HG03354 (cell line): ENCODE measurements around the gene ANKRD44.

Source experiments
- ATAC-seq: cut with Tn5 transposase; IDR thresholded peaks from one replicate; pipeline ENCODE4 v1.9.1; 2021; ENCODE audit warnings: mild to moderate bottlenecking; ENCODE audit not compliant: unreplicated experiment, poor library complexity, severe bottlenecking

The ANKRD44 gene

DNA sequence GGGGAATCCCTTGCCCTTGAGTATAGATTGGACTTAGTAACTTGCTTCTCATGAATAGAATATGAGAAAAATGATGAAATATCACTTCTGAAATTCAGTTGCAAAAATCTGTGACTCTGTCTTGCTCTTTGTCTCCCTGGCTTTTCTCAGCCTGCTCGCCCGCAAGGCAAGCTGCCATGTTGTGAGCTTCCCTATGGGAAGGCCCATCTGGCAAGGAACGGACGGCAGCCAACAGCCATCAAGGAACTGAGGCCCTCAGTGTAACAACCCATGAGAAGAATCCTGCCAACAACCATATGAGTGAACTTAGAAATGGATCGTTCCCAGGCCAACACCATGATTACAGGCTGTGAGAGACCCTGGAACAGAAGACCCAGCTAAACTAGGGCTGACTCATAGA, 325.7 kb downstream of the ANKRD44 start:
- ATAC-seq: no peak

DNA sequence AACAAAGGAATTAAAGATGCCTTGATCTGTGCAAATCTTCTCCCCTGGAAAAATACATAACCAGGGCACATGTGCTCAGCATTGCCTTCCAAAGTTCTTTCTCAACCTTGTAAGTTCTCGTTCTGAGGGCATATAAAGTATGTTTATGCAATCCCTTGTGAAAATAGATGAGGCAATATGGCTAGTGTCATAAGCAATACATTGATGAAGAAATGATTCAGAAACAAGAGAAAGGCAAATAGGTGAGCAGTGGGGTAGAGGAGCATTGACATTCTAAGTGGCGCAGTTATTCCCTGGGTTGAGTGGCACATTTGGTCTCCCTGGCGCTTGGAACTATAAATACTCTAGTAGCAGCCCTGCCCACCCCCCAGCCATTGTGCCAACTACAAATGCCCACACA, 326.6 kb downstream of the ANKRD44 start:
- ATAC-seq: no peak

DNA sequence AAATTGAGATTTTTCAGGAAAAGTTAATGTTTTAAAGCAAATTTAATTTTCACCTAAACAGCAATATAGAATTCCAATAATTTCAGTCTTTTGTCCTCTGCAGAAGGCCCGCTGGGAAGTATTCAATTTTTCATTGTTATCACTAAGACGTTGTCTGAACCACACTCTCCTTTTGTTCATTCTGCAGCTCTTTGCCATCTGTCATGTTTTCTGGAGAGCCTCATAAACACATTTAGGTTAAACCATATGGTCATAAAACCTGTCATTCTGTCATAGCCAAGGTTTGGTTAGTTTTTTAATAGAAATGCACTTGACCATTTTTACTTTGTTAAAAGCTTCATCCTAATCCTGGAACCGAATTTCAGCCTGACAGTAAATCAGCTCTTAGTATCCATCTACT, 330.1 kb downstream of the ANKRD44 start:
- ATAC-seq: no peak

DNA sequence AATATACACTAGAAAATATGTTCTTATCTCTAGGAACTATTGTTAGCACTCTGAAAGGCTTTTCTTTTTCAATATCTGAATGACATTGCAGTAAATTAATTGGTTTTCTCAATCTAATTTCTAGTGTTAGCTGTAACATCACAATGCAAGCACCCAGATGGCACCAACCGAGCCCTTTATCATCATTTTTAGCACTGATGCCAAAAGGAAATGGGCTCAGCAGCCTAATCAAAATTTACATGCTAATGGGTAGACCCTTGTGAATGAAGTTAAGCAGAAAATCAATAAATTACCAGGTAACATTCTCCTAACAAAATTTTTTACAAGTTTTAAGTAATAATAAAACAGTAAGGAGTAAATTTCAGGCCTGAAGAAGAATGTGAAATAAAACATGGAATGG, 330.6 kb downstream of the ANKRD44 start:
- no peak for ATAC-seq

DNA sequence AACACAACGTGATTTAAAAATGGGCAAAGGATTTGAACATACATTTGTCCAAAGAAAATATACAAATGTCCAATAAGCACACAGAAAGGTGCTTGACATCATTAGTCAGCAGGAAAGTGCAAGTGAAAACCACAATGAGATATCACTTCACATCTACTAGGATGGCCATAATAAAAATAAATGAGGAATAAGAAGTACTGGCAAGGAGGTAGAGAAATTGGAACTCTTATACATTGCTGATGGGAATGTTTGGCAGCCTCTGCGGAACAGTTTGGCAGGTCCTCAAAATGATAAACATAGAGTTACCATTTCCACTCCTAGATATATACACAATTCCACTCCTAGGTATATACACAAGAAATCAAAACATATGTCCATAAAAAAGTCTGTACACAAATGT, 333.1 kb downstream of the ANKRD44 start:
- no peak for ATAC-seq

DNA sequence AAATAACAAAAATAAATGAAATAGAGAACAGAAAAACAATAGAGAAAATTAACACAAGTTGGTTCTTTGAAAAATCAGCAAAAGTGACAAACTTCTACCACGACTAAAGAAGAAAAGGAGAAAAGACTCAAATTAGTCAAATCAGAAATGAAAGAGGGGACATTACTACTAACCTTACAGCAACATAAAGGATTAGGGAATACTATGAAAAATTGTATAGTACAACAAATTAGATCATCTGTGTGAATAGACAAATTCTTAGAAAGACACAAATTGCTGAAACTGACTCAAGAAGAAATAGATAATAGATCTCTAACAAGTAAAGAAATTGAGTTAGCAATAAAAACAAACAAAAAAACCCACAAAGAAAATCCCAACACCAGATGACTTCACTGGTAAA, 335.6 kb downstream of the ANKRD44 start:
- no peak for ATAC-seq

DNA sequence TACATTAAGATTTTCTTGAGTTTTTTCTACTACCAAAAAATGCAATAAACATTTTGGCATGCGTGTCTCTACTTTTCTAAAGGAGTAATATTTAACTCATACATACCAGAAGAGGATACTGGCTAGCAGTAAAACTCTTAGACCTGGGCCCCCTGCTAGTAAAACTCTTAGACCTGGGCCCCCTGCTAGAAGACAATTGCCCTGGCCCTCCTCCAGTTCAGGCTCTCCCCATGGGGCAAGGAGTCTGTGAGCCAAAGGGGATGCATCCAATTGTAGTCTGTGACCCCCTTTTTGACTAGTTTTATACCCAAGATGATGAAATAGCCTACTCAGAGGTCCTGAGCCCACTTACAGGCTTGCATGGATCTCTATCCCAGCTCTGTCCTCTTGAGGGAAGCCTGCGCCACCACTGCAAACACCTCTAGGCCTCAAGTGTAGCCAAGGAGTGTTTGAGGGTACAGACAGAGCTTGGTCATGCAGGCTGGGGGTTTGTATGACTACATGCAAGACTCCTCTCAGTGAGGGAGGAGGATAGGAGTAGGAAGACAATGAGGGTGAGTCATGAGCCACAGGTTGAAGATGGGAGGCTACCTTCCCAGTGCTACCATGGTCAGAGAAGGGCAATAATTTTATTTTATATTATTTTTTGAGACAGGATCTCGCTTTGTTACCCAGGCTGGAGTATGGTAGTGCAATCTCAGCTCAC, 338.9 kb downstream of the ANKRD44 start:
- no peak for ATAC-seq

DNA sequence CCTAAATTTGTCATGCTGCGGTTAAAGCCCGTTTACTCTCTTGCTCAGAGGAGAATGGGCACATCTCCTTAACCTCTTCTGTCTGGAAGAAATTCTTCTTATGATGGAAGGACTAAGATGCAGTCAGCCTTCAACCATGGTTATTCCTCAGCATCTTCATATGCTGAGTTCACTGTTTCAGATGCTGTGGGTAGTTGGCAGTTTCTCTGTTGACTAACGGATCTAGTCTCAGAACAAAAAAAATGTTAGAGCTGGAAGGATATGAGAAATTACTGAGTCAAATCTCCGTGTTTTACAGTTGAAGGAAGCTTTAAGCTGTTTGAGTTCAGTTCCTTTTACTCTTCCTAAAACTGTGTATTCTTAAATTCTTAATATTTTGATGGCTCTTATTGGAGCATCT, 340.5 kb downstream of the ANKRD44 start:
- no peak for ATAC-seq

DNA sequence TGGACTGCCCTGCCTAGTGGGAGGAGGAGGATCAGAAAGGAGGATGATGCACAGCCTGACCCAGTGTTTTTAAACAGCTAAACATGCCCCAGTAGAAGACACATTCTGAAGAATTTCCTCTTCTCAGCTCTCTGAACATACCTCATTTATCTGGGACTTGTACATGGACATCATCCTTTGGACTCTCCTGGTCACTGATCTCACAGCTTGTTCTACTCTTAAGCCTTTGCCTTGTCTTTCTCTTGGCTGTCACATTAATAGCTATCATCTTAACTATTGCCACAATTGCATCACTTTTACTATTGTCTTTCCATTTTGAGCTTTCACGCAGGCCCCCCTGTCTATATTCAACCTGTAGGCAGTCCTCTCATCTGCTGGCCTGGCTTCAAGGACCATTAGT, 342.1 kb downstream of the ANKRD44 start:
- no peak for ATAC-seq

DNA sequence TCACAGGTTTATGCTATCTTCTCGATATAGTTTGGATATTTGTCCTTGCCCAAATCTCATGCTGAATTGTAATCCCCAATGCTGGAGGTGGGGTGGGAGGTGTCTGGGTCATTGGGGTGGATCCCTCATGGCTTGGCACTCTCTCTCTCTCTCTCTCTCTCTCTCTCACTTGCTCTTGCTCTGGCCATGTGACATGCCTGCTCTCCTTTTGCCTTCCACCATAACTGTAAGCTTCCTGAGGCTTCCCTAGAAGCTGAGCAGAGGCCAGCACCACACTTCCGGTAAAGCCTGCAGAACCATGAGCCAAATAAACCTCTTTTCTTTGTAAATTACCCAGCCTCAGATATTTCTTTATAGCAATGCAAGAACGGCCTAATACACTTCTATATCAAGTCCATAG, 342.8 kb downstream of the ANKRD44 start:
- ATAC-seq: no peak

DNA sequence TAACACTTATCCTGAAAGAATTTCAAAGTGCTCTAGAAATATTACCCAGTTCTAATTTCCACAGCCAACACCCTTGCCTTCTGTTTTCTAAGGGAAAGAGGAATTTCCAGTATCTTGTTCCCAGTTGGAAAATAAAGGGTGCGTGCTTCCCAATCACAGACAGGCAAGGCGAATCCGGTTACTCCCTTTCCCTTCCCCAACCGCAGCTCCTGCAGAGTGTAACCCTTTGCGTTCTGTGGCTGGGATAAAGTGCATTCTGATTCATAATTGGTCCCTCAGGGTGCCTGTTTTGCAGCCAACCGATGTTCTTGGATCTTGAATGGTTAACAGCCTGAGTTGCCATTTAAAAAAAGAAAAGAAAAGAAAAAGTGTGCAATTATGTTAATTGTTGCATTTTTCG, 343.5 kb downstream of the ANKRD44 start:
- ATAC-seq: no peak

DNA sequence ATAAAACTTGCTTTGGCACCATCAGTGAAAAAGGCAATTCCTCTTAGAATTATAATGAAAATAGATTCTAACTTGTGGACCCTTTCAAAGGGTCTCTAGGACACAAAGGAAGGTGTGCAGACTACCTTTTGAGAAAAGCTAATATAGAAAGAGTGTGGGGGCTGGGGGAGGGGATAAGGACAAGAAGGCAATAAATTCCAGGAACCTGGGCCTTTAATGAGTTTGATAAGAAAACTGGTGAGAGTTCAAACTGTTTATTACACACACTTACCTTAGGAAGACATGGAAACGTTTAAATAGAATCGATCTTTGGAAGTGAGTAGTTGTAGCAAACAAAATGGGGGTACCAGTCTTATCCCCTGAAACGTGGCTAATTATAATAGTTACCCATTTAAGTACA, 344.5 kb downstream of the ANKRD44 start:
- no peak for ATAC-seq

DNA sequence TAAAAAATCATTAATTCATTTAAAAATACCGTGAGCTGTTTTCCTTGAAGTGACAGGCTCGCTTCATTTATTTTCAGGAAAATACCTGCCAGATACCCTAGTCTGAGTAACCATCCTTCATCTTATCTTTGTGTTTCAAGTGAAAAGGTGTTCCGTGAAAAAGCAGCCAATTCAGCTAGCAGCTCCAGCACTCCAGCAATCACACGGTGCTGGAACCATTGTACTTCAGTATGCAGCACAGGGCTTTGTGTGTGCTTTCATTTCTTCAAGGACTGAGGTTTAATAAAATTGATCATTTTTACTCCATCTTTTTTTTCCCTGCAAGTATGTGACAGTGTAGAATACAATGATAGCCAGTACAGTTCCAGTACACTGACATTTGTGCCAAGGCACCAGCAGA, 344.9 kb downstream of the ANKRD44 start:
- ATAC-seq: no peak

DNA sequence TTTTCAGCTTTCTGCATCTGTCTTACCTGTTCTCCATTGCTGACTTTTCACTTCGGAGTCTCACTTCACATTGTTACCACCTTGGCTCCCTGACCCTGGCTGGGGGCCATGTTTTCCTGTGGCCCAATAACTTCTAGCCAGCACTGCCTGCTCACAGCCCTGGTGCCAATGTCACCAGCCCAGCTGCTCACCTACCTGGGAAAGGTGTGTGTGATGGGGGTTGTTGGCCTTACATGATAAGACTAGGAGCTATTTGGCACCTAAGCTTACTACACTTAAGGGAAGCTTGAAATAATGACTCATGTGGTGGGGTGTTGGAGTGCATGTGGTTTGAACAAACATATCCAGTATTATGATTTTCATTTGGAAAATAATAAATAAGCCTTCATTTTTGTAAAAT, 346.6 kb downstream of the ANKRD44 start:
- no peak for ATAC-seq

DNA sequence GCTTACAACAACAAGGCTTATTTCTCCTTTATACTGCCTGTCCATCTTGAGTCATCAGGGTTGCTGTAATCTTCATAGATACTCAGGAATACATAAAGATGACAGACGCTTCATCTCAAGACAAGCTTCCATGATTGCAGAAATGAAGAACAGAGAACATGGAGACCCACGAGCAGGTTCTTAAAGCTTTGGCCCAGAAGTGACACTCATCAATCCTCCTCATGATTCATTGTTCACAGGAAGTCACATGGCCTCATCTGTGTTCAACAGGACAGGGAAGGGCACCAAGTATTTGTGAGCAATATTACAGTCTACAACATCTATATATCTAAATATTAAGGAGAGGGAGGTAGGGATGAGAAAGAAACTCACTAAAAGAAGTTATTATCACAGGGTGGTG, 347.5 kb downstream of the ANKRD44 start:
- ATAC-seq: no peak

DNA sequence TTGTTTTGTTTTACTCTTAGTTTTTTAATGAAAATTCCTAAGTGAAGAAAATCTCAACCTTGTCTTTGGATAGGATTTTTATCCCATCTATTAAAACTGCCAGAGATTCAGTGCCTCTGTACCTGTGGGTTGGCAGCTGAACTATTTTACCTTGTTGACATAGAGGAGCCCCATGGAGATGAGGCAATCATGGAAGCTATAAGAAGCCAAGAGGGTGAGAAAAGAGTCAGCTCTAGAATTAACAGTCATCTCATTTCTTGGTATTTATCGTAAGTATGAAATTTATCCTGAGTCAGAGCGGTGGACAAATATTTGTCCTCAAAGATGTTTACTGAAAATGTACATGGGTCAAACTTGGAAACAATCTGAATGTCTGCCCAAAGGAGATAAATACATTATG, 348.3 kb downstream of the ANKRD44 start:
- no peak for ATAC-seq

DNA sequence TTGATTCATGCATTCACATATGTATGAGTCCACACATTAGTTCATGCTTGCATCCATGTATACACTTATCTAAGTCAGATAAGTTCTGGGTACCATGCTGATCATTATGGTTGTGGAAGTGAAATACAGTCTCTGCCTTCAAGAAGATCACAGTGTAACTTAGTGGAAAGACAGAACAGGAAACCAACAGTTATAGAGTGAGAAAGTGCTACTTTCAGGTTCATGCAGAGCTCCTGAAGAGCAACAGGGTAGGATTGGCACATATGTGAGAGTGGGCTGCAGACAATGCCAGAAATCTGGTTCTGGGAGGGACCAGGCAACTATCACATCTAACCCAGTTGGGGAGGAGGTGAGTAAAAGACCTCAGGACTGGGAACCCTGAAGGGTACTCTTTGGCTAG, 348.7 kb downstream of the ANKRD44 start:
- peak; percentile 96 for ATAC-seq

DNA sequence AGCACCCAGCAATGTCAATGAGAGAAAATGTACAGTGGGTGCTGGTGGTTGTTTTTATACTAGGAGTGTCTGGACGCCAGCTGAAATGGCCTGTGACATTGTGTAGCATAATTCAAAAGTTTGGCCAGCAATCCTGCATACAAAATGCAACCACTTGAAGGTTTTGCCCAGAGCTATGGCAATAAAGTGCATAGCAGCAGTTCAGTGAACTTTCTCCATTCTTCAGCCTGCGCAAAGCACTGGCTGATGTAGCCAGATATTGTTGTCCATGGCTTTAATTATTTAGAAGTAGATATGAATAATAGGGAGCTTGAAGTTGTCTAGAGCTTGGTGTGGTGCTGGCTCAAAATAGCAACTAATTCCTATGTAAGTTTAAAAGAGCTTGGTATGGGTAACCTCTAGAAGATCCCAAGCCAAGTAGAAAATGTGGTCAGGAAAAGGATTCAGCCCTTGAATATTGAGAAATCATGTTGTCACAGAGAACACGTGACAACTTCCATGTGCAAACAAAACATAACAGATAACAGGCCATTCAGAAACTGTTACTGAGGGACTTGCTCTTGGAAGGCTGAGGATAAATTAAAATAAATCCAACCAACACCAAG, 350.7 kb downstream of the ANKRD44 start:
- ATAC-seq: no peak

DNA sequence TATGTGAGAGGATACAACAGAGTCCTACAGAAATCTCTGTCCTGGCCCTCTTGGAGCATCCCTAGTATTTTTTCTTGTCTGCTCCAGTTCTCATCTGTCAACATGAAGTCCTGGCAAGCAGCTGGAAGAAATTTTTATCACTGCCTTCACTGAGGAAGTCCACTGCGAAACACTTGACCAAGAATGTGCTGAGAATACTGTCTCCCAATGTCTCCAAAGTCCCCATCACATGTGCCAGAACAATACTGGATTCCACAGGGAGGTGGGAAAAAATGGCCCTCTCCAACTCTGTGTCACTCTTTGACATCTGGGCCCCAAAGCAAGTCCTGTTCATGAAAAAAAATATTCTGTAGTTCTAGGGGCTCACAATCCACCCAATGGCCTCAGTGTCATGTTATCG, 351.3 kb downstream of the ANKRD44 start:
- no peak for ATAC-seq

DNA sequence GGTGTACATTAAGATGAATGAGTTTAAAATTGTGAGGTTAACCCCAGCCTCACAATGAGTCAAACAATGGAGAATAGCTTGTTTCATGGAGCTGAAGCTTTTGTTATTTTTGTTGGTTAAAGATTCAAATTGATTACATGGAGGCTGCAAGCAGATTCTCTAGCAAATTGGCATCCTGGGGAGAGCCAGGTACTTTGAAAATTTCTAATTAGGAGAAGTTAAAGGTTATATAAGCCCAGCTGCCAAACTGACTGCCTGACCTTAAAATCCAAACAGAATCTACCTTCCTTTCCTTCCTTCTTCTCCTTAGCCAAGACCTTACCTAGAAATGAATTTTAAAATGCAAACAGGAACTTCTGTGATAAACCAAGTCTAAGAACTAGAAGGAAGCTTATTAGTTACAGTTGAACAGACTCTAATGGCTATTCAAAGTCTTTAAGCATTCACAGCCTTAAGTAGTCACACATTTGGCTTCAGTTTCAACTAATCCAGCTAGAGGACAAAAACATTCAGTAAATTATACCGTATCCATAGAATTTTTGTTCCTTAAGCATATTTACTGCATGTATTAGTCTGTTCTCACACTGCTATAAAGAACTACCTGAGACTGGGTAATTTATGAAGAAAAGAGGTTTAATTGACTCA, 352.6 kb downstream of the ANKRD44 start:
- no peak for ATAC-seq

DNA sequence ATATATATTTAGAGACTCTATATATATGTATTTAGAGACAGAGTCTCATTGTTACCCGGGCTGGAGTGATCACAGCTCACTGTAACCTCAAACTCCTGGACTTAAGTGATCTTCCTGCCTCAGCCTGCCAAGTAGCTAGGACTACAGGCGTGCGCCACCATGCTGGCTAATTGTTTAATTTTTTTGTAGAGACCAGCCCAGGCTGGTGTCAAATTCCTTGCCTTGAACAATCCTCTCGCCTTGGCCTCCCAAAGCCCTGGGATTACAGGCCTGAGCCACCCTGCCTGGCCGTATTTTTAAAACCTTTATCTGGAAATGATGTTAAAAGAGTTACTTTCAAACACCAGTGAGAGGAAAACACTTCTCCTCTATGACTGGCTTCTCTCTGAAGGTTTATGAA, 353.1 kb downstream of the ANKRD44 start:
- no peak for ATAC-seq
